ENCODE data around the gene PHC1. TPM values are rescaled to one million over a fixed set of nuclear protein-coding genes. Genes with fewer than 3 reads are reported as not detected.
"Not testable (repeated sequence)": the region's sequence is repeated elsewhere in the genome, so short reads cannot be mapped to it uniquely, and the experiment has no call there.

The PHC1 gene
- 10 to 100 TPM; 15.7 to 32.6 (median 28.2) TPM for total RNA-seq

GRCh38 chr12:8914033-8914715 lies at the start of gene PHC1:
Gene PHC1 (plus strand): TSS chr12:8914509. CDS start chr12:8917678, 3,169 bp downstream.
- H3K36me3 ChIP-seq, H3K27me3 ChIP-seq, H3K9me3 ChIP-seq: not testable (repeated sequence)
- H3K27ac ChIP-seq: peak within 1 kb of the TSS; percentile 84
- peak; percentile 78 to 84 for DNase-seq (ENCODE audit: low spot score in 2 of 2)
- peaks cover 18% of the 10 kb centered on the region for H3K4me1 ChIP-seq
- TF ChIP-seq CTCF (IDR thresholded peaks at IDR 0.05): peak in 1 of 2 donors; percentile 25
- WGBS: under 1% methylated on average over 17 of the region's 57 CpGs
- H3K4me3 ChIP-seq: peak within 1 kb of the TSS; percentile 75

GRCh38 chr12:8866429-8866828 lies 47.9 kb upstream of the PHC1 start:
- Histone ChIP-seq H3K36me3 (no peaks in the 10 kb centered on the region), H3K27ac (no peak overlapping the region)
- 81% methylated on average over 2 of the region's 2 CpGs for WGBS

GRCh38 chr12:8867009-8867408 lies 47.3 kb upstream of the PHC1 start:
- Histone ChIP-seq H3K27me3 (no peaks in the 10 kb centered on the region), H3K9me3 (no peaks in the 10 kb centered on the region), H3K4me1 (no peaks in the 10 kb centered on the region), H3K4me3 (no peak overlapping the region), H3K27ac (no peak overlapping the region), H3K36me3 (no peaks in the 10 kb centered on the region)
- TF ChIP-seq CTCF (IDR thresholded peaks at IDR 0.05) (no peak), EP300 (IDR thresholded peaks at IDR 0.05) (no peak), POLR2A (IDR thresholded peaks at IDR 0.05) (no peak), POLR2AphosphoS5 (IDR thresholded peaks at IDR 0.05) (no peak)
- DNase-seq (ENCODE audit: low spot score in 2 of 2): no peak

More at GRCh38 chr12:8866429-8866828, 47.9 kb upstream of the PHC1 start:
- Histone ChIP-seq H3K9me3 (no peaks in the 10 kb centered on the region), H3K4me1 (no peaks in the 10 kb centered on the region), H3K27me3 (no peaks in the 10 kb centered on the region), H3K4me3 (no peak overlapping the region)
- DNase-seq (ENCODE audit: low spot score in 2 of 2): no peak
- TF ChIP-seq POLR2A (IDR thresholded peaks at IDR 0.05): no peak
- no peak for TF ChIP-seq CTCF (IDR thresholded peaks at IDR 0.05)
- TF ChIP-seq EP300 (IDR thresholded peaks at IDR 0.05): no peak
- no peak for TF ChIP-seq POLR2AphosphoS5 (IDR thresholded peaks at IDR 0.05)

GRCh38 chr12:8867786-8868185 lies 46.5 kb upstream of the PHC1 start:
- TF ChIP-seq EP300 (IDR thresholded peaks at IDR 0.05) (no peak), CTCF (IDR thresholded peaks at IDR 0.05) (no peak), POLR2AphosphoS5 (IDR thresholded peaks at IDR 0.05) (no peak), POLR2A (IDR thresholded peaks at IDR 0.05) (no peak)
- H3K4me1 ChIP-seq: no peaks in the 10 kb centered on the region
- whole genome bisulfite sequencing: 82% methylated on average over 6 of the region's 6 CpGs

GRCh38 chr12:8870586-8870985 lies 43.7 kb upstream of the PHC1 start:
- 82% methylated on average over 1 of the region's 1 CpG for WGBS
- Histone ChIP-seq H3K4me3 (no peak overlapping the region), H3K27ac (no peak overlapping the region), H3K27me3 (no peaks in the 10 kb centered on the region), H3K9me3 (no peaks in the 10 kb centered on the region), H3K4me1 (no peaks in the 10 kb centered on the region), H3K36me3 (no peaks in the 10 kb centered on the region)
- TF ChIP-seq POLR2A (IDR thresholded peaks at IDR 0.05): no peak
- no peak for TF ChIP-seq CTCF (IDR thresholded peaks at IDR 0.05)
- no peak for TF ChIP-seq POLR2AphosphoS5 (IDR thresholded peaks at IDR 0.05)
- TF ChIP-seq EP300 (IDR thresholded peaks at IDR 0.05): no peak
- no peak for DNase-seq (ENCODE audit: low spot score in 2 of 2)

More at GRCh38 chr12:8867786-8868185, 46.5 kb upstream of the PHC1 start:
- Histone ChIP-seq H3K4me3 (no peak overlapping the region), H3K9me3 (no peaks in the 10 kb centered on the region), H3K27ac (no peak overlapping the region), H3K27me3 (no peaks in the 10 kb centered on the region), H3K36me3 (no peaks in the 10 kb centered on the region)
- no peak for DNase-seq (ENCODE audit: low spot score in 2 of 2)
